ENCODE results near the gene TAS2R42.

TAS2R42 gene

DNA sequence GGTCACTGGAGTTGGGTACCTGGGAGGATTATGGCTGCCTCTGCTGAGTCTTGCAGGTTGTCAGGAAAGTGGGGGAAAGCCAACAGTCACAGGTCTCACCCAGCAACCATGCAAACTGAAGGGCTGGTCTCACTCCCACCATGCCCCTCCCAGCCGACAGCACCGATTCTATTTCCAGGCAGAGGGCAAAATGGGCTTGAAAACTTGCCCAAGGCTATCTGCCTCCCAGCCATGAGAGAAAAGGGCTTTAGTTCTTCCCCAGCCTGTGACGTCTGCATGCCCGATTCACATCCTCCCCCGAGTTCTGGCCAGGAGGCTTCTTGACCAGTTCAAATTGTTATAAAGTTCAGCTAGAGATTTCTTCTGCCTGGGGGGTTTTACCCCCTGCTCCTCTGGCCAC, 42.4 kb downstream of the TAS2R42 start:
- H3K27ac ChIP-seq (ENCODE audit: low read depth, low read length): no peak overlapping the region
- no peaks in the 10 kb centered on the region for H3K36me3 ChIP-seq (ENCODE audit: insufficient read depth, low read length)
- H3K9me3 ChIP-seq (ENCODE audit: low read length): no peaks in the 10 kb centered on the region
- no peak overlapping the region for H3K4me3 ChIP-seq (ENCODE audit: low read depth in 1 of 2, low read length in 2 of 2)
- H3K4me1 ChIP-seq (ENCODE audit: insufficient read depth, low read length): no peaks in the 10 kb centered on the region
- no peak overlapping the region for H3K9ac ChIP-seq (ENCODE audit: low read length)
- no peaks in the 10 kb centered on the region for H3K27me3 ChIP-seq (ENCODE audit: control insufficient read depth in 1 of 2, insufficient read depth in 2 of 2, low read length in 2 of 2)

DNA sequence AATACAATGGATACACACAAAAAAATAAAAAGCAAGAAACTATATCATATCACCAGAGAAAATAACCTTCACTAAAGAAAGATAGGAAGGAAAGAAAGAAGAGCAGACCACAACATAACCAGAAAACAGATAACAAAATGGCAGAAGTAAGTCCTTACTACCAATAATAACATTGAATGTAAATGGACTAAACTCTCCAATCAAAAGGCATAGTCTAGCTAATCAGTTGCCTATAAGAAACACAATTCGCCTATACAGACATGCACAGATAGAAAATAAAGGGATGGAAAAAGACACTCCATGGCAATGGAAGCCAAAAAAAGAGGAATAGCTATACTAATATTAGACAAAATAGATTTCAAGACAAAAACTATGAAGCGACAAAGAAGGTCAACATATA, 43.4 kb downstream of the TAS2R42 start:
- Histone ChIP-seq H3K36me3 (ENCODE audit: insufficient read depth, low read length) (no peaks in the 10 kb centered on the region), H3K27me3 (ENCODE audit: control insufficient read depth in 1 of 2, insufficient read depth in 2 of 2, low read length in 2 of 2) (no peaks in the 10 kb centered on the region), H3K4me3 (ENCODE audit: low read depth in 1 of 2, low read length in 2 of 2) (no peak overlapping the region), H3K9ac (ENCODE audit: low read length) (no peak overlapping the region), H3K4me1 (ENCODE audit: insufficient read depth, low read length) (no peaks in the 10 kb centered on the region), H3K27ac (ENCODE audit: low read depth, low read length) (no peak overlapping the region), H3K9me3 (ENCODE audit: low read length) (no peaks in the 10 kb centered on the region)

DNA sequence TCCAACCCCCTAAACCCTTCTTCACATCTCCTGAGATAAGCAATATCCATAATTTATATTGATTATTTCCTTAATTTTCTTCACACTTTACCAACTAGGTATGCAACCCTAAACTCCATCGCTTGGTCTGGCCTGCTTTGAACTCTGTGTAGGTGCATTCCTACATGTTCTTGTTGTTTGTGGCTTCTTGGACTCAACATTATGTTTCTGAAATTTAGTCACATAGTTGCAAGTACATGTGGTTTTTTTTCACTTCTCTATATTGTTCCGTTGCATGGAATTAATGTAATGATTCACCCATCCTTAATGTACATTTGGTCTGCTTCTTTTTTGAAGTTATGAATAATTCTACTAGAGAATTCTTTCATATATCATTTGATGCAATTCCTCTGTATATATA, 50.7 kb downstream of the TAS2R42 start:
- Histone ChIP-seq H3K4me3 (ENCODE audit: low read depth in 1 of 2, low read length in 2 of 2) (no peak overlapping the region), H3K27ac (ENCODE audit: low read depth, low read length) (no peak overlapping the region), H3K9ac (ENCODE audit: low read length) (no peak overlapping the region), H3K36me3 (ENCODE audit: insufficient read depth, low read length) (no peaks in the 10 kb centered on the region), H3K27me3 (ENCODE audit: control insufficient read depth in 1 of 2, insufficient read depth in 2 of 2, low read length in 2 of 2) (no peaks in the 10 kb centered on the region), H3K4me1 (ENCODE audit: insufficient read depth, low read length) (no peaks in the 10 kb centered on the region), H3K9me3 (ENCODE audit: low read length) (no peaks in the 10 kb centered on the region)
